Muscle layer of duodenum (tissue), 2 donors: ENCODE data around the gene MANBA.

ENCODE experiments used
- H3K27ac ChIP-seq: one replicate; pipeline ENCODE4 v1.7.0; 2013; ENCODE audit warnings: mild to moderate bottlenecking, low read length
- H3K27me3 ChIP-seq: one replicate; pipeline ENCODE4 v1.7.0; 2013; ENCODE audit warnings: low read depth, mild to moderate bottlenecking, control low read depth, low read length
- H3K36me3 ChIP-seq, 2 donors: one replicate each; pipeline ENCODE4 v1.7.0; 2013; ENCODE audit warnings: low read length in 2 of 2, control low read depth in 1 of 2, mild to moderate bottlenecking in 1 of 2; ENCODE audit not compliant: insufficient read depth in 2 of 2, control insufficient read depth in 1 of 2
- H3K4me1 ChIP-seq, 2 donors: one replicate each; pipeline ENCODE4 v1.7.0; 2013; ENCODE audit warnings: low read length in 2 of 2, mild to moderate bottlenecking in 2 of 2, control low read depth in 1 of 2, moderate library complexity in 1 of 2; ENCODE audit not compliant: insufficient read depth in 2 of 2, control insufficient read depth in 1 of 2
- H3K4me3 ChIP-seq, 2 donors: one replicate each; pipeline ENCODE4 v1.7.0; 2013; ENCODE audit warnings: low read length in 2 of 2, low read depth in 1 of 2, mild to moderate bottlenecking in 1 of 2
- H3K9me3 ChIP-seq, 2 donors: one replicate each; pipeline ENCODE4 v1.7.0; 2013; ENCODE audit warnings: low read length in 2 of 2, control low read depth in 1 of 2, mild to moderate bottlenecking in 1 of 2; ENCODE audit not compliant: control insufficient read depth in 1 of 2
- donor health status: healthy.

Gene MANBA

DNA sequence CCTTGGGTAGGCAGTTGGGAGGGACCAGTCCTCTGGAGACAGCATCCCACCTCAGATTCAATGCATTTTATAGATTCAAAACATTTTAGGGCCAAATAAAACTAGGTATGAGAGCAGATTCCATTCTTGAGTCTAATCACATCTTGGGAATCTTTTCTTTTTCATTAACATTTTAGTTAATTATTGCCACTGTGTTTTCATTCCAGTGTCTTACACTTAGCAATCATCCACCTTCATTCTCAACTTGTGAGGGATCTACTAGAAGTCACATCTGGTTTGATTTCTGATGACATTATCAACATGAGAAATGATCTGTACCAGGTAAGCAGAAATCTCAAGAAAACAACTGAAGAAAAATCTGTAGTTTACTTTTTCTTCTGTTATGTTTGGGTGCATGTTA is 160.1 kb downstream of the MANBA start:
- H3K36me3 ChIP-seq = peaks cover 56 to 72% of the 10 kb centered on the region in 2 donors
- H3K4me3 ChIP-seq = no peak overlapping the region
- H3K27me3 ChIP-seq = no peaks in the 10 kb centered on the region
- no peaks in the 10 kb centered on the region for H3K9me3 ChIP-seq
- no peaks in the 10 kb centered on the region for H3K4me1 ChIP-seq
- no peak overlapping the region for H3K27ac ChIP-seq

DNA sequence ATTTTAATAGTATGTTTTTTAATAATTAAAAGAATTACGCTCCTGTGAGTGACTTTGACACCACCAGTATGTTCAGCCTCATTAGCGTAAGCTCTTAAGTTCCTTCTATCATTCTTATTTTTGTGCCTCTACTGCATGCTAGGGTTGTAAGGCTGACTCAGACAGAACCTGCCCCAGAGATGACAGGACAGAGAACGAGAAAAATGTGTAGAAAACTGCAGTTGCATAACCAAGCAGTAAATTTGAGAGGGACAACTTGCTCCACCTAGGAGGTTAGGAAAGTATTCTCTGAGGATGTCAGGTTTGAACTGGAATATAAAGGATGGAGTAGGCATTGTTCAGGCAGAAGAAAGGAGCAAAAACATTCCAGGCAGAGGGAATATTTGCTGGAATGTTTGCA is 160.9 kb downstream of the MANBA start:
- no peaks in the 10 kb centered on the region for H3K27me3 ChIP-seq
- no peak overlapping the region for H3K4me3 ChIP-seq
- H3K27ac ChIP-seq = no peak overlapping the region
- no peaks in the 10 kb centered on the region for H3K4me1 ChIP-seq
- H3K9me3 ChIP-seq = no peaks in the 10 kb centered on the region
- H3K36me3 ChIP-seq = peaks cover 57 to 78% of the 10 kb centered on the region in 2 donors

DNA sequence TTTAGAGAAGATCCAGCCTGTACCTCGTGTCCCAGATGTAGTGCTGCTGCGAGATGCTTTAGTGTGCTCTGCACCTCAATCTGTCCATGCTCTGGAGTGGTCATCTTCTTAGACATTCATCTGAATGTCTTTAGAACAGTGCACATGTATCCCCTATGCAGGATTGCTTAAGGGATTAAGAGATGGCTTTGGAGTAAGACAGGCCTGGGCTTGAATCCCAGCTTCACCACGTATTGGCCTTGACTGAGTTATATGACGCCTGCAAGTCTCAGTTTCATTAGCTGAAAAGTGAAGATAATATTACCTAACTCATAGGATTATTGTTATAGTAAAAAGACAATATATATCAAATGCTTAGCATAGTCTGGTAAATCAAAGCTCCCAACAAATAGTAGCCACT is 161.3 kb downstream of the MANBA start:
- no peaks in the 10 kb centered on the region for H3K4me1 ChIP-seq
- H3K27ac ChIP-seq = no peak overlapping the region
- no peaks in the 10 kb centered on the region for H3K9me3 ChIP-seq
- H3K27me3 ChIP-seq = no peaks in the 10 kb centered on the region
- peaks cover 61 to 80% of the 10 kb centered on the region in 2 donors for H3K36me3 ChIP-seq
- no peak overlapping the region for H3K4me3 ChIP-seq

DNA sequence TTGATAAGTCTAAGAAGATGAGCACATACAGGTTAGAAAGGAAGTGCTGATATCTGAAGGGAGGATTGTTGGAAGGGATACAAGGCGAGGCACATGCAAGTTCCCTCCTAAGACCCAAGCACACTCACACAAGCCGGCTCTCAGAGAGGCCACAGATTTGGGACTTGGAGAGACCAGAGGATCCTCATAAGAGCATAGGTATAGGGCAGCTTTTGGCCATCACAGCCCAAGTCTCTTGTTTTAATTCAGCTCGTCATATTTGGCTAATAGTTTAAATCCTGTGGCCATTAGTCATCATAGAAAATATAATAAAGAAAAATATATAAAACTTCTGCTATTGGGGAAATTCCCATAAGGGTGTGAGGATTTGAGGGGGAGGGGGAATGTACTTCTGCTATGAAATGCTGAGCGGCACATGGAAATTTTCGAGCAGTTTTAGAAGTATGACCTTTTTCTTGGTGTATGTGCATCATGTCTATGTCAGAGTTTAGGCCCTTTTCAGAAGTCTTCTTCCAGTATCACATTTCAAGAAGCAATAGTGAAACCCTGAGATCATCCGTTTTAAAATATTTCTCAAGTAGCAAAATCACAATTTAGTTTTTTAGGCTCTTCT is 161.9 kb downstream of the MANBA start:
- Histone ChIP-seq H3K4me3 (no peak overlapping the region), H3K36me3 (peaks cover 63 to 81% of the 10 kb centered on the region in 2 donors), H3K27ac (no peak overlapping the region)

DNA sequence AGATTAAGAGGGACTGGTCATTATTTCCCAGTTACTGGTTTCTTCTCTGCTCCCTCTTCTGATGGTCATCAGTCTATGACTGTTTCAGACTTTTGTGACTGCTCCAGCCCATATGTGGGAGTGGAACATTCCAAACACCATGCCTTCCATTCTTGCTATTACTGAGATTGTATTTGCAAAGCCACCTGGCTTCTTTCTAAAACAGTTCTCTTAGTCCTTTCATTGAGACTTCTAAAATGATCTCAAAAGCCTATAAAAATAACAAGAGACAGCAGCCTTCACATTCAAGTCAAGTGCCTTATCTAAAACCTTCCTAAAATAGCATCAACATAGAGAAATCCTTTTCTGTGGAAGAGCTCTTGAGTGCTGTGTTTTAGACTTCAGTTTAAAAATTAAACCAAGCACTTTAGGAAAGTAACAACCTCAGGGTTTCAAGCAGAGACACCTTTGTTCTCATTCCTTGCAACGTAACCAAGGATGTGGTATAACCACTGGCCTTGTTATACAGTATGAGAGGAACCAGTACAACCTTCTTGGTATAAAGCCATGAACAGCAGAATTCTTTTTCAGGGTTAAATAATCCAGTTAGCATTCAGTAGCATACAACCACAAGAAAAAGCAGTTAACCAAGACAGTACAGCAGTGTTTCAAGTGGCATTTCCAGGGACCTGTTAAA is 162.5 kb downstream of the MANBA start:
- Histone ChIP-seq H3K4me1 (no peaks in the 10 kb centered on the region), H3K27me3 (no peaks in the 10 kb centered on the region), H3K36me3 (peaks cover 63 to 76% of the 10 kb centered on the region in 2 donors), H3K4me3 (no peak overlapping the region), H3K9me3 (no peaks in the 10 kb centered on the region), H3K27ac (no peak overlapping the region)

More for the DNA sequence above, 161.9 kb downstream of the MANBA start:
- Histone ChIP-seq H3K27me3 (no peaks in the 10 kb centered on the region), H3K9me3 (no peaks in the 10 kb centered on the region), H3K4me1 (no peaks in the 10 kb centered on the region)

DNA sequence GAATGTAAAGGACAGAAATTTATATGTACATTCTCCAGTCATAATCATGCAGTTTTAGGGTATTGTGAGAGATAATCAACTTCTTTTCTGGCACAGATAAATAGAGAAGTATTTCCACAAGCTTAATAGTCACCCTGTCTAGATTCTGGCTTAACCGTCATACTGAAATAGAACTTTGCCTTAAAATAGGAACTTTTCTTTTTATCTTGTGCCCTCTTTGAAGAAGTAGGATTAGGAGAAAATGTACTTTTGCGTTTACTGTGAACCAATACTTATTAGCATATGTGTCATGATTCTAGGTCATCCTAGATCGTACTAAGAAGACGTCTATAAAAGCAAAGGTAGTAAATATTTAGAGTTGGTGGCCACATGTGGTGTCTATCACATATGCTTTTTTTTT is 164.2 kb downstream of the MANBA start:
- no peaks in the 10 kb centered on the region for H3K9me3 ChIP-seq
- H3K4me3 ChIP-seq = no peak overlapping the region
- H3K36me3 ChIP-seq = peaks cover 51 to 67% of the 10 kb centered on the region in 2 donors
- no peaks in the 10 kb centered on the region for H3K27me3 ChIP-seq
- H3K4me1 ChIP-seq = no peaks in the 10 kb centered on the region
- no peak overlapping the region for H3K27ac ChIP-seq

DNA sequence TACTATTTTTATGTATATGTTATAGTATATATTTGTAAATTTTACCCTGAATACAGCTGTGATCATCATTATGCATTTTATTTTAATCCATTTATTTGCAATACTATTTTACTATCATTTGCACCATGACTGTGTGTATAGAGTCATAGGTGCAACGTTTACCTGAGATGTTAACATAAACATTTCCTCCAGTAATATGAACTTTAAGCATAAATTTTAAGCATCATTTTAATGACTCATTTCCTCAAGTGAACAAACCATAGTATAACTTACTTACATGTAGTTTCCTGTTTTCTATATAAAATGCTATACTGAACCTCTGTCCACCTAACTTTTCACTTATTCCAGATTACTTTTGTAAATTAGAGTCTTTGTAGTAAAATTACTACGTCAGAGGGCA is 166.8 kb downstream of the MANBA start:
- no peak overlapping the region for H3K27ac ChIP-seq
- no peaks in the 10 kb centered on the region for H3K4me1 ChIP-seq
- no peaks in the 10 kb centered on the region for H3K27me3 ChIP-seq
- H3K4me3 ChIP-seq = no peak overlapping the region
- H3K9me3 ChIP-seq = no peaks in the 10 kb centered on the region
- H3K36me3 ChIP-seq = peaks cover 57 to 58% of the 10 kb centered on the region in 2 donors

DNA sequence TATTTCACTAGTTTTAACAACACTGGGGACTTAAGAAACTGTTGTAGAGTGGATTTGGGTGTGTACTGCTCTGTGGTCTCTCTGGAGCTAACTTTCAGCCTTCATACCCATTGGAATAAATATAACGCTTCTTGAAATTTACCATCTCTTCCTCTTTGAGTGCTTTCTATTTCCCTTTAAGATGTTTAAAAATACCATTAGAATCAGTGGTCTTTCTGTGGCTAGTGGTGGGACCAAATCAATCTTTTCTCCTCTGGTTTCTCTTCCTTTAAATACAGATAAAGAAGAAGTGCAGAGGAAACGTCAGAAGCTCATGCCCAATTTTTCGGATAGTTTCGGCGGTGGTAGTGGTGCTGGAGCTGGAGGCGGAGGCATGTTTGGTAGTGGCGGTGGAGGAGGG is 167.6 kb downstream of the MANBA start:
- H3K27ac ChIP-seq = no peak overlapping the region
- peaks cover 51 to 52% of the 10 kb centered on the region in 2 donors for H3K36me3 ChIP-seq
- H3K27me3 ChIP-seq = no peaks in the 10 kb centered on the region
- H3K4me1 ChIP-seq = no peaks in the 10 kb centered on the region
- H3K4me3 ChIP-seq = no peak overlapping the region
- no peaks in the 10 kb centered on the region for H3K9me3 ChIP-seq

DNA sequence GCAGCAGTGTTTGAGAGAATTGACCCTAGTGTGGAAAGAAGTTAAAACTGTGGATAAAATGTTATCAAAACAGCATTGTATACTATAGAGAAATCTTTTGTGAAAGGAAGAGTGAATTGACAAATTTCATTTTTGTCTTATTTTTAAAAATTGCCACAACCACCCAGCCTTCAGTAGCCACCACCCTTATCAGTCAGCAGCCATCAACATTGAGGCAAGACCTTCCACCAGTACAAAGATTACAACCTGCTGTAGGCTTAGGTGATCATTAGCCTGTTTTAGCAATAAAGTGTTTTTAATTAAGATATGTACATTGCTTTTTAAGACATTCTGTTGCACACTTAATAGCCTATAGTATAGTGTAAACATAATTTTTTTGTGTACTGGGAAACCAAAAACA is 168.5 kb downstream of the MANBA start:
- no peaks in the 10 kb centered on the region for H3K9me3 ChIP-seq
- H3K4me1 ChIP-seq = no peaks in the 10 kb centered on the region
- no peak overlapping the region for H3K27ac ChIP-seq
- no peaks in the 10 kb centered on the region for H3K27me3 ChIP-seq
- H3K4me3 ChIP-seq = no peak overlapping the region
- peaks cover 50% of the 10 kb centered on the region in 2 donors for H3K36me3 ChIP-seq

DNA sequence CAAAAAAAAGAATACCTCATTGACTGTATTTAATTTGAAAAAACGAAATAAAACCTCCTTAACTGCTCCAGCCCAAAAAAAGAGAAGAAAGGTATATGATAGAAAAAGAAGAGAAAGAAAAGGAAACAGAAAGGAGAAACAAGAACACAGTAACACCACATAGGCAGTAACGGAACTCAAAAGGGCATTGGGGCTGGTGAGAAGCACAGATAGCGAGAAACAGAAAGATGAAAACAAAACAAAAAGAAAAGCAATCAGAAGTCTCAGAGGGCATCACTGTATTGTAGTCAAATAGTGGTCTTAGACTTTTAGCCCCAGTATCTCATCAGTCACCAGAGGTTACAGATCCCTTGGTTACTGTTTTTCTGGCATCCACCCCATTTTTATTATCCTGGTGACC is 171.0 kb downstream of the MANBA start:
- Histone ChIP-seq H3K27ac (no peak overlapping the region), H3K36me3 (peaks cover 45 to 49% of the 10 kb centered on the region in 2 donors), H3K4me3 (no peak overlapping the region), H3K9me3 (no peaks in the 10 kb centered on the region), H3K27me3 (no peaks in the 10 kb centered on the region), H3K4me1 (no peaks in the 10 kb centered on the region)

DNA sequence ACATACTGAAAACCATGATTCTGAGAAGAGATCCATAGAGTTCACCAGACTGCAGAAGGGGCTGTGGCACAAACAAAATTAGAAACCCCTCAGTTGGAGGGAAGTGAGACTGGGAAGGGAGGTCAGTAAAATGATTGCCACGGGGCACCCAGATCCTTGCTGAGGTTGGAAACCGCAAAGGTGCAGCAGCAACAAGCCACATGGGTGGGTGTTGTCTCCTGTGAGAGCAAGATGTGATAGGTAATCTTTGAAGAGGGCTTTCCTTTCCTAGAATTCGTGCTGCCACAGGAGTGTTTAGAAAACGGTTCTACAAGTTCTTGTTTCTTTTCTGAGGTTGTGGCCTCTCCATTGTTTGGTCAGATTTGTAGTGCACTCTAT is 174.1 kb downstream of the MANBA start:
- Histone ChIP-seq H3K27ac (no peak overlapping the region), H3K36me3 (peaks cover 58 to 62% of the 10 kb centered on the region in 2 donors), H3K4me1 (no peaks in the 10 kb centered on the region), H3K27me3 (no peaks in the 10 kb centered on the region), H3K4me3 (no peak overlapping the region), H3K9me3 (no peaks in the 10 kb centered on the region)
